Measurements from ENCODE around the gene MACROD2.

MACROD2 gene

DNA sequence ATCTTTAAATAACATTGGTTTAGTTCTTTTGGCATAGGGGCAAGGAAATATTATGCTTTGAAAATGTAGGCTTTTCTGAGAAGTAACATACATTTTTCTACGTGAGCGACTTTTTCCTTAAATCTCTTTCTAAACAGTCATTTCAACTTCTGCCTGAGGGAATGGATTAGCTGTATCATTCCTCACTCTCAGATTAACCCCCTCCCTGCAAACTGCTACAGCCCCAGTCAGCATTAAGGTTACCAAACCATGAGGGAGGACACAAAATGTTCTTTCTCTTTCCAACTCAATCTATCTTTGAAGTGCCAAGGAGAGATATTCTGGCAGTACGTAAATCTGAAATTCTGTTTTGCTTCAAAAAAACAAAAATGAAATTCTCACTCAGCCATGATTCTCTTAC is 573.4 kb downstream of the MACROD2 start:
- Histone ChIP-seq H3K4me3 (ENCODE audit: low read length in 2 of 2) (no peak overlapping the region), H3K4me1 (ENCODE audit: control insufficient read depth, insufficient read depth, low read length) (no peaks in the 10 kb centered on the region), H3K36me3 (ENCODE audit: control insufficient read depth in 2 of 2, insufficient read depth in 2 of 2, low read length in 2 of 2) (no peaks in the 10 kb centered on the region), H3K9me3 (ENCODE audit: control insufficient read depth in 2 of 2, low read length in 2 of 2) (no peaks in the 10 kb centered on the region), H3K9ac (ENCODE audit: low read length in 2 of 2) (no peak overlapping the region), H3K27ac (ENCODE audit: low read length) (no peak overlapping the region), H3K27me3 (ENCODE audit: control insufficient read depth in 1 of 2, insufficient read depth in 2 of 2, low read length in 2 of 2) (no peaks in the 10 kb centered on the region)

- no peak overlapping the region for H3K9ac ChIP-seq (ENCODE audit: low read length in 2 of 2)
- no peak overlapping the region for H3K27ac ChIP-seq (ENCODE audit: low read length)
- no peaks in the 10 kb centered on the region for H3K36me3 ChIP-seq (ENCODE audit: control insufficient read depth in 2 of 2, insufficient read depth in 2 of 2, low read length in 2 of 2)
- no peak overlapping the region for H3K4me3 ChIP-seq (ENCODE audit: low read length in 2 of 2)
- H3K4me1 ChIP-seq (ENCODE audit: control insufficient read depth, insufficient read depth, low read length): no peaks in the 10 kb centered on the region
- no peaks in the 10 kb centered on the region for H3K27me3 ChIP-seq (ENCODE audit: control insufficient read depth in 1 of 2, insufficient read depth in 2 of 2, low read length in 2 of 2)
- H3K9me3 ChIP-seq (ENCODE audit: control insufficient read depth in 2 of 2, low read length in 2 of 2): no peaks in the 10 kb centered on the region
Measured at GRCh38 chr20:14569641-14570040, 574.3 kb downstream of the MACROD2 start.

DNA sequence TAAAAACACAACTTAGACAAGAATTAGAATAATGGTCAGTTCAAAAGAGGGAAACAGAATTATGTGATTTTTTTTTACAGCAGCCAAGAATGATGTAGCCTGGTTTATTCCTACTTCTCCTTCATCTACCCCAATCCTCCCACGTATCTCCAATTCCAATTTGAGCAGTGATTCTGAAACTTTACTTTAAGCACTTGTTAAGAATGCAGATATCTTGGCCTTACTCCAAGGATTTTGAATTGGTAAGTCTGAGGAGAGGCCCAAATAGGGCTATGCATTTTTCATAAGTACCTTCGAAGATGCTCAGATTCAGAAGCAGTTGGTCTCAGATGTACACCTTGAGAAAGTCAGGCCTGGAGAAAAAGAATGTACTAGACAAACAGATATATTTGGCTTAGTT is 575.5 kb downstream of the MACROD2 start:
- no peaks in the 10 kb centered on the region for H3K36me3 ChIP-seq (ENCODE audit: control insufficient read depth in 2 of 2, insufficient read depth in 2 of 2, low read length in 2 of 2)
- H3K9ac ChIP-seq (ENCODE audit: low read length in 2 of 2): no peak overlapping the region
- no peaks in the 10 kb centered on the region for H3K27me3 ChIP-seq (ENCODE audit: control insufficient read depth in 1 of 2, insufficient read depth in 2 of 2, low read length in 2 of 2)
- no peak overlapping the region for H3K27ac ChIP-seq (ENCODE audit: low read length)
- no peaks in the 10 kb centered on the region for H3K9me3 ChIP-seq (ENCODE audit: control insufficient read depth in 2 of 2, low read length in 2 of 2)
- no peak overlapping the region for H3K4me3 ChIP-seq (ENCODE audit: low read length in 2 of 2)
- H3K4me1 ChIP-seq (ENCODE audit: control insufficient read depth, insufficient read depth, low read length): no peaks in the 10 kb centered on the region

- no peak overlapping the region for H3K9ac ChIP-seq (ENCODE audit: low read length in 2 of 2)
- no peak overlapping the region for H3K27ac ChIP-seq (ENCODE audit: low read length)
- no peaks in the 10 kb centered on the region for H3K36me3 ChIP-seq (ENCODE audit: control insufficient read depth in 2 of 2, insufficient read depth in 2 of 2, low read length in 2 of 2)
- no peaks in the 10 kb centered on the region for H3K9me3 ChIP-seq (ENCODE audit: control insufficient read depth in 2 of 2, low read length in 2 of 2)
- H3K27me3 ChIP-seq (ENCODE audit: control insufficient read depth in 1 of 2, insufficient read depth in 2 of 2, low read length in 2 of 2): no peaks in the 10 kb centered on the region
- no peak overlapping the region for H3K4me3 ChIP-seq (ENCODE audit: low read length in 2 of 2)
- H3K4me1 ChIP-seq (ENCODE audit: control insufficient read depth, insufficient read depth, low read length): no peaks in the 10 kb centered on the region
Measured at GRCh38 chr20:14573676-14574075, 578.4 kb downstream of the MACROD2 start.

GRCh38 chr20:14576196-14576877 is 581.0 kb downstream of the MACROD2 start:
- H3K4me1 ChIP-seq (ENCODE audit: control insufficient read depth, insufficient read depth, low read length): peaks cover 3% of the 10 kb centered on the region
- no peak overlapping the region for H3K27ac ChIP-seq (ENCODE audit: low read length)
- no peak overlapping the region for H3K9ac ChIP-seq (ENCODE audit: low read length in 2 of 2)
- H3K4me3 ChIP-seq (ENCODE audit: low read length in 2 of 2): no peak overlapping the region
- H3K27me3 ChIP-seq (ENCODE audit: control insufficient read depth in 1 of 2, insufficient read depth in 2 of 2, low read length in 2 of 2): no peaks in the 10 kb centered on the region
- H3K9me3 ChIP-seq (ENCODE audit: control insufficient read depth in 2 of 2, low read length in 2 of 2): no peaks in the 10 kb centered on the region
- no peaks in the 10 kb centered on the region for H3K36me3 ChIP-seq (ENCODE audit: control insufficient read depth in 2 of 2, insufficient read depth in 2 of 2, low read length in 2 of 2)

DNA sequence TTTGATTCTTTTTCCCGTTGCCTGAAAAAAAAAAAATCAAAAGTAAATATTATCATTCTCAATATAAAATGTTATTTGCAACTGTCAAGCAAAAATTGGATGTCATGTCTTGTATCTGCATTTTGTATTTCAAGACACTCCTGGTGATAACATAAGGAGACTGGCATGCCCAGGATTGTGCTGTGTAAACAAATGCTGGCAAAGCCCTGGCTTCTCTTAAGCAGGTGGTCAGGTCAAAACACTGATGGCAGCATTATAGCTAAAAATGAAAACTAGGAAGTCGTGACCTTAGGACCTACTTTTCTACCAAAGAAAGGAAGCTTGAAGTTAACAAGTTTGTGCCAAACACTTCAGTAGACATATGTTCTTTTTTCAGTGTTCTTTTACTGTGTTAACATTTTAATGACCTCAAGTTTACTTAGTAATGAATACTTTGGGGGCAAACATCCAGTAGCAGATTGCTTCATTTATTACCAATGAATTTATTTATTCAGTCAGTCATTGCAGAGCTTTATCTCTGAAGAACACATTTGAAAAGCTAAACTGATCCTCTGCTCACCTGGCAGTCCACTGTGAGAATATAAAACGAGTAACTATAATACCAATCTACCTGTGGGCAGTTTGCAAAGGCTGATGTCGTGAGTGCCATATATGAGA is 585.2 kb downstream of the MACROD2 start:
- H3K27ac ChIP-seq (ENCODE audit: low read length): no peak overlapping the region
- peaks cover 3% of the 10 kb centered on the region for H3K4me1 ChIP-seq (ENCODE audit: control insufficient read depth, insufficient read depth, low read length)
- no peak overlapping the region for H3K9ac ChIP-seq (ENCODE audit: low read length in 2 of 2)
- no peaks in the 10 kb centered on the region for H3K36me3 ChIP-seq (ENCODE audit: control insufficient read depth in 2 of 2, insufficient read depth in 2 of 2, low read length in 2 of 2)
- H3K9me3 ChIP-seq (ENCODE audit: control insufficient read depth in 2 of 2, low read length in 2 of 2): no peaks in the 10 kb centered on the region
- no peak overlapping the region for H3K4me3 ChIP-seq (ENCODE audit: low read length in 2 of 2)
- H3K27me3 ChIP-seq (ENCODE audit: control insufficient read depth in 1 of 2, insufficient read depth in 2 of 2, low read length in 2 of 2): no peaks in the 10 kb centered on the region

DNA sequence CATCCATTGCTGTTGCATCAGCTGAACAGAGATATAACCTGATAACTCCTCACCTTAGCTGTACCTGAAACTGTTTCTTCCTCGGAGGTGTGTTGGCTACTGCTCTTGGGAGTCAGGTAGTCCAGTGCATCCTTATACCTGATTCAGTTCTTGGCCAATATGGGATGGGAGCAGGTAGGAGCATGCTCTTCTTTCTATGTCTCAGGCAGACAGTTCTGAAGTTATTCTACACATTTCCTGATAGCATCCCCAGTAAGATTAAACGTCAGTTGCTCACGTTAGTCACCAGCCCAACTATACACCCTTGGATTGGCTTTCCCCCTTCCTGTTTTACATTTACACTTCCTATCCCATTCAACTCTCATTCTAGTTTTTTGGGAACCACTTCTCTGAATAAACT is 586.4 kb downstream of the MACROD2 start:
- Histone ChIP-seq H3K27me3 (ENCODE audit: control insufficient read depth in 1 of 2, insufficient read depth in 2 of 2, low read length in 2 of 2) (no peaks in the 10 kb centered on the region), H3K27ac (ENCODE audit: low read length) (no peak overlapping the region), H3K9ac (ENCODE audit: low read length in 2 of 2) (no peak overlapping the region), H3K36me3 (ENCODE audit: control insufficient read depth in 2 of 2, insufficient read depth in 2 of 2, low read length in 2 of 2) (no peaks in the 10 kb centered on the region), H3K4me3 (ENCODE audit: low read length in 2 of 2) (no peak overlapping the region), H3K4me1 (ENCODE audit: control insufficient read depth, insufficient read depth, low read length) (peaks cover 3% of the 10 kb centered on the region), H3K9me3 (ENCODE audit: control insufficient read depth in 2 of 2, low read length in 2 of 2) (no peaks in the 10 kb centered on the region)

GRCh38 chr20:14582855-14583254 is 587.5 kb downstream of the MACROD2 start:
- Histone ChIP-seq H3K4me1 (ENCODE audit: control insufficient read depth, insufficient read depth, low read length) (peaks cover 3% of the 10 kb centered on the region), H3K4me3 (ENCODE audit: low read length in 2 of 2) (no peak overlapping the region)

DNA sequence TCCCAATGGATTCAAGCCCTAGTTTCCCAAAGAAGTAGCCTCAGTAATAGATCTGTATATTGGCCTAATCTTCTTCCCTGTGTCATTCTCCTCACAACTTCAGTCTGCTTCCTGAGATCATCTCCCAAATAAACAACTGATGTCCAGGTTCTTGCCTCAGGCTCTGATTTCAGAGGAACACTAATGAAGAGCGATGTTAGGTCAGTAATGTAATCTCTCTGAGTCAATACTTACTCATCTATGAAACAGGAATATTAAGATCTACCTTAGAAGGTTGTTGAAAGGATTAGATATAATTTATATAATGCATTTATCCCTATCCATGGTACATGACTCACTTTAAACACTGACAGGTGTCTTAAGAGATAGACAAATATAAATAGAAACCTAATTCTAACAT is 588.1 kb downstream of the MACROD2 start:
- Histone ChIP-seq H3K4me3 (ENCODE audit: low read length in 2 of 2) (no peak overlapping the region), H3K4me1 (ENCODE audit: control insufficient read depth, insufficient read depth, low read length) (peaks cover 3% of the 10 kb centered on the region), H3K27me3 (ENCODE audit: control insufficient read depth in 1 of 2, insufficient read depth in 2 of 2, low read length in 2 of 2) (no peaks in the 10 kb centered on the region), H3K27ac (ENCODE audit: low read length) (no peak overlapping the region), H3K36me3 (ENCODE audit: control insufficient read depth in 2 of 2, insufficient read depth in 2 of 2, low read length in 2 of 2) (no peaks in the 10 kb centered on the region), H3K9me3 (ENCODE audit: control insufficient read depth in 2 of 2, low read length in 2 of 2) (peaks cover 0 to under 1% of the 10 kb centered on the region in 2 donors), H3K9ac (ENCODE audit: low read length in 2 of 2) (no peak overlapping the region)

More at GRCh38 chr20:14582855-14583254, 587.5 kb downstream of the MACROD2 start:
- no peak overlapping the region for H3K27ac ChIP-seq (ENCODE audit: low read length)
- H3K36me3 ChIP-seq (ENCODE audit: control insufficient read depth in 2 of 2, insufficient read depth in 2 of 2, low read length in 2 of 2): no peaks in the 10 kb centered on the region
- no peaks in the 10 kb centered on the region for H3K9me3 ChIP-seq (ENCODE audit: control insufficient read depth in 2 of 2, low read length in 2 of 2)
- no peaks in the 10 kb centered on the region for H3K27me3 ChIP-seq (ENCODE audit: control insufficient read depth in 1 of 2, insufficient read depth in 2 of 2, low read length in 2 of 2)
- H3K9ac ChIP-seq (ENCODE audit: low read length in 2 of 2): no peak overlapping the region

DNA sequence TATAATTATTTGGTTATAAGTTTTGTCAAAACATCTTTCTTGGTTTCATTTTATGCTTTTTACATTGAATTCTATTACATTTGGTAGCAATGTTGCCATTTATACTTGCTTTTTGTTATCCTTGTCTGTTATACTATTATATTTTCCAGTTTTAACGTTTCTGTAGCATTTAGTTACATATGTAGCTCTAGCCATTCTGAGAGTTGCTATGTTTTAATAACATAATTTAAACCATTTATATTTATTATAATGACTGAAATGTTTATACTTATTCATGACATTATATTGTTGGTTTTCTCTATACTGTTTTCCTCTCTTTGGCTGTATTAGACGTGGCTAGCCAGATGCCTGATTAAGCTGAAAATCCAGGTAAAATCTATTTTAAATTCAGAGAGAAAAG is 594.1 kb downstream of the MACROD2 start:
- Histone ChIP-seq H3K9me3 (ENCODE audit: control insufficient read depth in 2 of 2, low read length in 2 of 2) (peaks cover 0 to 2% of the 10 kb centered on the region in 2 donors), H3K27me3 (ENCODE audit: control insufficient read depth in 1 of 2, insufficient read depth in 2 of 2, low read length in 2 of 2) (no peaks in the 10 kb centered on the region), H3K4me1 (ENCODE audit: control insufficient read depth, insufficient read depth, low read length) (no peaks in the 10 kb centered on the region), H3K9ac (ENCODE audit: low read length in 2 of 2) (no peak overlapping the region), H3K27ac (ENCODE audit: low read length) (no peak overlapping the region), H3K36me3 (ENCODE audit: control insufficient read depth in 2 of 2, insufficient read depth in 2 of 2, low read length in 2 of 2) (no peaks in the 10 kb centered on the region), H3K4me3 (ENCODE audit: low read length in 2 of 2) (no peak overlapping the region)

- Histone ChIP-seq H3K9ac (ENCODE audit: low read length in 2 of 2) (no peak overlapping the region), H3K36me3 (ENCODE audit: control insufficient read depth in 2 of 2, insufficient read depth in 2 of 2, low read length in 2 of 2) (no peaks in the 10 kb centered on the region), H3K4me1 (ENCODE audit: control insufficient read depth, insufficient read depth, low read length) (no peaks in the 10 kb centered on the region), H3K27ac (ENCODE audit: low read length) (no peak overlapping the region), H3K9me3 (ENCODE audit: control insufficient read depth in 2 of 2, low read length in 2 of 2) (no peaks in the 10 kb centered on the region), H3K4me3 (ENCODE audit: low read length in 2 of 2) (no peak overlapping the region), H3K27me3 (ENCODE audit: control insufficient read depth in 1 of 2, insufficient read depth in 2 of 2, low read length in 2 of 2) (no peaks in the 10 kb centered on the region)
Measured at GRCh38 chr20:14595051-14595450, 599.7 kb downstream of the MACROD2 start.
